H4 (cell line): ENCODE measurements around the gene TMTC2. TPM values are rescaled to one million over a fixed set of nuclear protein-coding genes. Genes with fewer than 3 reads are reported as not detected.
"Not testable (repeated sequence)": the region's sequence is repeated elsewhere in the genome, so short reads cannot be mapped to it uniquely, and the experiment has no call there.

Experiments used
- DNase-seq: peaks from one replicate; pipeline ENCODE4 v3.0.0-alpha.2; 2015; ENCODE audit warnings: low spot score
- total RNA-seq: library from RNA; depleted of rRNA; stranded (reverse); fragments of >200 nt; shearing (Covaris generic); gene quantifications from 2 replicates; pipeline ENCODE4 v1.2.3, GENCODE V29; 2014

Gene TMTC2
- total RNA-seq, 1 experiment from 2014 or later, result 2.6 TPM

GRCh38 chr12:83077041-83077440, 390.3 kb downstream of the TMTC2 start:
- no peak for DNase-seq

- no peak for DNase-seq
These were observed 396.1 kb downstream of the TMTC2 start for GRCh38 chr12:83082690-83083276.

- DNase-seq, result no peak
These were observed 396.9 kb downstream of the TMTC2 start for GRCh38 chr12:83083616-83084015.

GRCh38 chr12:83084516-83085234, 398.0 kb downstream of the TMTC2 start:
- no peak for DNase-seq

- DNase-seq, result no peak
These were observed 399.3 kb downstream of the TMTC2 start for GRCh38 chr12:83086023-83086422.

- no peak for DNase-seq
These were observed 402.9 kb downstream of the TMTC2 start for GRCh38 chr12:83089575-83089974.

GRCh38 chr12:83092129-83092528, 405.4 kb downstream of the TMTC2 start:
- DNase-seq, result no peak

GRCh38 chr12:83092606-83093005, 405.9 kb downstream of the TMTC2 start:
- no peak for DNase-seq

GRCh38 chr12:83093426-83093825, 406.7 kb downstream of the TMTC2 start:
- DNase-seq, result no peak

GRCh38 chr12:83097643-83098342, 411.1 kb downstream of the TMTC2 start:
- no peak for DNase-seq

GRCh38 chr12:83099436-83099835, 412.7 kb downstream of the TMTC2 start:
- no peak for DNase-seq

GRCh38 chr12:83102499-83102898, 415.8 kb downstream of the TMTC2 start:
- DNase-seq, result no peak

GRCh38 chr12:83106873-83107272, 420.2 kb downstream of the TMTC2 start:
- no peak for DNase-seq

- DNase-seq, result no peak
These were observed 423.7 kb downstream of the TMTC2 start for GRCh38 chr12:83110424-83110823.

GRCh38 chr12:83113945-83114344, 427.2 kb downstream of the TMTC2 start:
- DNase-seq, result no peak

- DNase-seq, result no peak
These were observed 428.3 kb downstream of the TMTC2 start for GRCh38 chr12:83114966-83115365.

GRCh38 chr12:83117926-83118325, 431.2 kb downstream of the TMTC2 start:
- not testable (repeated sequence) for DNase-seq

- DNase-seq, result no peak
These were observed 435.4 kb downstream of the TMTC2 start for GRCh38 chr12:83121897-83122622.

GRCh38 chr12:83122623-83122934, 435.9 kb downstream of the TMTC2 start:
- DNase-seq, result no peak

- DNase-seq, result no peak
These were observed 436.3 kb downstream of the TMTC2 start for GRCh38 chr12:83123039-83123438.

- DNase-seq, result no peak
These were observed 441.8 kb downstream of the TMTC2 start for GRCh38 chr12:83128540-83128939.

GRCh38 chr12:83130178-83130577, 443.5 kb downstream of the TMTC2 start:
- DNase-seq, result no peak

GRCh38 chr12:83132360-83132759, 445.7 kb downstream of the TMTC2 start:
- DNase-seq, result no peak
